Esophagus (tissue), 2 donors: ENCODE results near the gene IQCH. TPM values are rescaled to one million over a fixed set of nuclear protein-coding genes. Genes with fewer than 3 reads are reported as not detected.

Experiments
- H3K27ac ChIP-seq, 2 donors: one replicate each; pipeline ENCODE4 v1.5.1; 2013; ENCODE audit warnings: low read depth in 2 of 2, mild to moderate bottlenecking in 2 of 2, inconsistent platforms in 1 of 2, low read length in 1 of 2, moderate library complexity in 1 of 2
- H3K27me3 ChIP-seq, 2 donors: one replicate each; pipeline ENCODE4 v1.6.1; 2013; ENCODE audit warnings: low read length in 2 of 2, control low read depth in 1 of 2, mild to moderate bottlenecking in 1 of 2; ENCODE audit not compliant: insufficient read depth in 2 of 2, control insufficient read depth in 1 of 2
- H3K36me3 ChIP-seq, 2 donors: one replicate each; pipeline ENCODE4 v1.6.1; 2013; ENCODE audit warnings: low read length in 1 of 2; ENCODE audit not compliant: control insufficient read depth in 2 of 2, insufficient read depth in 2 of 2
- H3K4me1 ChIP-seq, 2 donors: one replicate each; pipeline ENCODE4 v1.6.1; 2013; ENCODE audit warnings: low read length in 1 of 2; ENCODE audit not compliant: control insufficient read depth in 2 of 2, insufficient read depth in 2 of 2
- H3K4me3 ChIP-seq, 2 donors: one replicate each; pipeline ENCODE4 v1.5.1; 2013; ENCODE audit warnings: low read length in 2 of 2, mild to moderate bottlenecking in 2 of 2, low read depth in 1 of 2, moderate library complexity in 1 of 2
- H3K9me3 ChIP-seq, 2 donors: one replicate each; pipeline ENCODE4 v1.6.1; 2013; ENCODE audit warnings: mild to moderate bottlenecking in 2 of 2, low read depth in 1 of 2, low read length in 1 of 2, moderate library complexity in 1 of 2; ENCODE audit not compliant: control insufficient read depth in 2 of 2, insufficient read depth in 1 of 2
- WGBS, 2 donors: extraction: QIAGEN DNeasy Blood & Tissue Kit; methylation state at CpG; one replicate each; pipeline ENCODE4 v1.1.7; 2013; 5-methylcytosine and 5-hydroxymethylcytosine counted together
- polyA plus RNA-seq, 2 donors: library from polyadenylated mRNA; stranded (reverse); fragments of 200-250 nt; gene quantifications; one replicate each; pipeline ENCODE4 v1.2.3, GENCODE V29; 2013
- donor health status: healthy with polysubstance abuse.
- donor health status: Bipolar disorder and iron deficiency.

Gene IQCH
- polyA plus RNA-seq, 2 donors, result 0.26 to 0.45 TPM

DNA sequence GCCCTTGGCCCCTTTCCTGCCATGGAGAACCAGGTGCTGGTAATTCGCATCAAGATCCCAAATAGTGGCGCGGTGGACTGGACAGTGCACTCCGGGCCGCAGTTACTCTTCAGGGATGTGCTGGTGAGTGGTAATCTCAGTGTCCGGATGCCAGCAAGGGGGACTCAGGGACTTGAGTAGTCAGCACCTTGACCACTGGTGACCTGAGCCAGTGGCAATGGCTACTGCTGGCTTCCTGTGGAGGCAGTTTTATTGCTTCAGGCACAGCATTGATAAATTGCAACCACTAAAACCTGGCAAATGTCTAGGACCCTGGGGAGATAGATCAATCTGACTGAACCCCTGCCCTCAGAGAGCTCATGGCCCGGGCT lies 288.7 kb downstream of the IQCH start:
- peaks cover 0 to 4% of the 10 kb centered on the region in 2 donors for H3K4me1 ChIP-seq
- 35 to 36% methylated on average over 7 of the region's 7 CpGs for WGBS, 2 donors
- H3K9me3 ChIP-seq, result no peaks in the 10 kb centered on the region
- H3K36me3 ChIP-seq, result no peaks in the 10 kb centered on the region
- peak overlapping the region; percentile 45 to 93 for H3K27ac ChIP-seq
- H3K27me3 ChIP-seq, result no peaks in the 10 kb centered on the region
- H3K4me3 ChIP-seq, result peak overlapping the region; percentile 60 to 94

DNA sequence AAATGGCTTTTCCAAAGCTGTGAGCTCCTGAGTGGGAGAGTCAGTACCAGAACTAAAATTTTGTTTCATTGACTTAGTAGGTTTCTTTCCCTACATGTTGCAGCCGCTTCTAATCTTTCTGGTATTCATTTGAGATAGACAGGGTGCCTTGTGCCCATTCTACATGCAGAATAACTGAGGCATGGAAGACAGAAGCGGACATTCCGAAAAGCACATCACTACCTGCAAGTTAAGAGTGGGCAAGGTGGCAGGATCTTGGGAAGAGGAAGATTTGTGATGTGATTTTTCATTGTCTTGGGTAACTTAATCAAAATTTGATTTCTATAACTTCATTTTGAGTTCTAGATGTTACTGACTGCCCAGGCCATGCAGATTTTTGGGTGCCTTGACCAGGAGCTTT lies 289.9 kb downstream of the IQCH start:
- H3K36me3 ChIP-seq, result no peaks in the 10 kb centered on the region
- no peak overlapping the region for H3K4me3 ChIP-seq
- H3K4me1 ChIP-seq, result peaks cover 0 to 4% of the 10 kb centered on the region in 2 donors
- no peak overlapping the region for H3K27ac ChIP-seq
- WGBS, 2 donors, result 92 to 98% methylated on average over 3 of the region's 3 CpGs
- no peaks in the 10 kb centered on the region for H3K27me3 ChIP-seq
- no peaks in the 10 kb centered on the region for H3K9me3 ChIP-seq

DNA sequence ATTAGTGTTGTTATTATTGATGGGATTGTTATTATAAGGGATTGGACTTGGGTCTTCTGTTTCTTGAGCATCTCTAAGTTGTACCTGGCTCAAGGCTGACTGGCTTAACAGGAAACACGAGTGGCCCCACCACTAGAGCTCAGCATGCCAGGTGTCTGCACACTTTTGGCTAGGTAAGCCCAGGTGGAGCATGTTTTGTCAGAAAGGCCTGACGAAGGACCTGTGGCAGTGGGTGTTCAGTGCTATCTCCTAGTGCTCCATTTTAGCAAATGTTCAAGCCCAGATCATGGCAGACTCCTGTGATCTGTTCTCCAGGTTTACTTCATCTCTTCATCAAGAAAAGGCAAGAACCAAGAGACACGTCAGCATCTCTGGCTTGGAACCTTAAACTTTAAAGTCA lies 291.3 kb downstream of the IQCH start:
- no peaks in the 10 kb centered on the region for H3K36me3 ChIP-seq
- H3K4me1 ChIP-seq, result peaks cover 0 to 4% of the 10 kb centered on the region in 2 donors
- no peaks in the 10 kb centered on the region for H3K9me3 ChIP-seq
- 67 to 68% methylated on average over 3 of the region's 3 CpGs for WGBS, 2 donors
- no peak overlapping the region for H3K4me3 ChIP-seq
- H3K27me3 ChIP-seq, result no peaks in the 10 kb centered on the region
- no peak overlapping the region for H3K27ac ChIP-seq

DNA sequence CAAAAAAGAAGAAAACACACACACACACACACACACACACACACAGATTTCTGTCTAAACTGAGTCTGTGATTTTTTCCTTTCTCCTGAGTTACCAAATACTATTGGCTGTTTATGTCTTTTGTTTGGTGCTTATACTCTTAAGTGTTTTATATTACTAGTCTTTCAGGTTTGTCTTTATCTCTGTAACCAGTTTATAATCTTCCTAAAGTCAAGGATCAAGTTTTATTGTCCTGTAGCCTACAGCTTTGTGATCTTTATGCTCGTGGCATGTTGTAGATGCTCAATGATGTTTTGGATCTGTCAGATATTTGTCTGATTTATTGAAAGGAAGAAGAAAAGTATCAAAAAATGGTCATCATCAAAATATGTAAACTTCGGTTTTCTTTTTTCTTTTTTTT lies 292.5 kb downstream of the IQCH start:
- 78 to 80% methylated on average over 2 of the region's 2 CpGs for WGBS, 2 donors
- no peaks in the 10 kb centered on the region for H3K27me3 ChIP-seq
- no peak overlapping the region for H3K27ac ChIP-seq
- H3K9me3 ChIP-seq, result no peaks in the 10 kb centered on the region
- no peak overlapping the region for H3K4me3 ChIP-seq
- H3K4me1 ChIP-seq, result peaks cover 0 to 4% of the 10 kb centered on the region in 2 donors
- no peaks in the 10 kb centered on the region for H3K36me3 ChIP-seq

DNA sequence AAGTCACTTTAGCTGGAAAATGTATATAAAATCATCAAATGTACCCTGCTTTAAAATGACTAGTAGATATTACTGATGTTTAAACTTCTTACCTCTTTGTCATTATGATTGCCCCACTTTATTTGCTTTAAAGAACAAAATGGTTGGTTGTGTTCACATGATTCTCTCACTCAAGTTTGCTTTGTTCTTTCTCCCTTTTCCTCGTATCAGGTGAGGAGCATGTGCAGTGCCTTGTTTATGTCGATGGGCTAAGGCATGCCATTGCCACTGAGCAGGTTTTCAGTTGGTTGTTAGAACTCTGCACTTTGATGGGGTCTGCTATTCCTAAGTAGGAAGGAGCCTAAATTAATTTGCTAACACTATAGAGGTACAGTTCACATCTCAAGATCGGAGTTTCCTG lies 293.2 kb downstream of the IQCH start:
- Histone ChIP-seq H3K9me3 (no peaks in the 10 kb centered on the region), H3K4me1 (peaks cover 0 to 4% of the 10 kb centered on the region in 2 donors), H3K27ac (no peak overlapping the region), H3K27me3 (no peaks in the 10 kb centered on the region), H3K4me3 (no peak overlapping the region), H3K36me3 (no peaks in the 10 kb centered on the region)
- 74 to 76% methylated on average over 3 of the region's 3 CpGs for WGBS, 2 donors

DNA sequence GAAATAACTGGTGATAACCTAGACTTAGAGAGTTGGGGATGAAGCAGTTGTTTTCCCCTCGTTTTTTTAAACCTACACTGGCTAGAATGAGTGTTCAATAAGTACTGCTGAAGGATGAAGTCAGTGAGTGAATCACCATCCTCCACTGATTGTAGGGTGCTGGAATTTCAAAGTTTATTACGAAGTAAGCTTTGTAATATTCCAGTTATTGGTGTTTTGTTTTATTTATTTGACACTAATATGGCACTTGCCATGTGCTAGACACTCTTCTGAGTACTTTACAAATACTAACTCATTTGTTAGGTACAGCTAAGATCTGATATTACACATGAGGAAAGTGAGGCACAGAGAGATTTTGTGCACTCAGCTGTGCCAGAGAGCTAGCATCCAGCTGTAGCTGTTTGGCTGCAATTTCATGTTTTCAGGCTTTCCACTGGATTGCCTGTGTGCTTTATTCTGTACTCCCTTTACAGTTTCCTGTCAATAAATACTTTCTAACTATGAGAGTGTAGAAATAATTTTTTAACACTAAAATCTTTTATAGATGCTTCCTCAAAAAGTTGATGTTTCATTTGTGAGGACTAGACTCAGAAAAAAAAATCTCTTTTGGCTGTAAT lies 293.8 kb downstream of the IQCH start:
- H3K4me1 ChIP-seq, result no peaks in the 10 kb centered on the region
- no peaks in the 10 kb centered on the region for H3K36me3 ChIP-seq
- no peak overlapping the region for H3K4me3 ChIP-seq
- H3K9me3 ChIP-seq, result no peaks in the 10 kb centered on the region
- H3K27me3 ChIP-seq, result no peaks in the 10 kb centered on the region
- H3K27ac ChIP-seq, result no peak overlapping the region
- 65 to 70% methylated on average over 2 of the region's 2 CpGs for WGBS, 2 donors

DNA sequence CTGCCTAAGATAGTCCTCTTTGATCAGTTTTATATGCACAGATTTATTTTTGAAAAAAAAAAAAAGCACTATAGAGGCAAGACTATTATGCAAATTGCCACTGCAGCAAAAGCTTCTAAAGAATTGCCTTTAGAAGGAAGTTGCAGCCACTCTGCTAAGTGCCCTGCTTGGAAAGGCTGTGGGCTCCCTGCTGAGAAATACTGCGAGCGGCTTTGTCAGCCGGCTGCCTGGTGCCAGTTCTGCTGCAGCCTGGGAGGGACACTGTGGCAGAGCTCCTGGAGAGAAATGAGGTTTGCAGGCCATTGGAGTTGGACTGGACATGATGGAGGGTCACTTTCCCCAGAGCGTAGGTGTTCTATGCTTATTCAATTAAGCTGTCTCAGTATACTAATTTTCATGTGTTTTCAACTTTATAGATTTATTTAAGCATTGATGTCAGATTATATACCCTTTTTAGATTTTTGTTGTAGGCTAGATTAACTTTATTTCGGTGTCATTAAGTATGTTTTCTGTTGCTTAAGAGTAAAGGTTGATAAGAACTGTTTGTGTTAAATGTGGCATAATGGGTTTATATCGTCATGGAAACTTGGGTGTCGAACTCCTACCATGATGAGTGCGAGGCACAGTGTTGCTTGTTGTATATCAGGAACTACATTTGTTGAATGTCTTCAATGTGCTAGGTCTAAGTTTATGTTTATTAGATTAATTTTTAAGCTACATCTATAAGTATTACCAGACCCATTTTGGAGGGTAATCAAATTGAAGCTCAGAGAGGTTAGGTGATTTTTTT lies 294.5 kb downstream of the IQCH start:
- Histone ChIP-seq H3K27me3 (no peaks in the 10 kb centered on the region), H3K4me1 (no peaks in the 10 kb centered on the region), H3K36me3 (no peaks in the 10 kb centered on the region), H3K9me3 (no peaks in the 10 kb centered on the region), H3K4me3 (no peak overlapping the region), H3K27ac (no peak overlapping the region)
- 80 to 84% methylated on average over 8 of the region's 8 CpGs for WGBS, 2 donors

DNA sequence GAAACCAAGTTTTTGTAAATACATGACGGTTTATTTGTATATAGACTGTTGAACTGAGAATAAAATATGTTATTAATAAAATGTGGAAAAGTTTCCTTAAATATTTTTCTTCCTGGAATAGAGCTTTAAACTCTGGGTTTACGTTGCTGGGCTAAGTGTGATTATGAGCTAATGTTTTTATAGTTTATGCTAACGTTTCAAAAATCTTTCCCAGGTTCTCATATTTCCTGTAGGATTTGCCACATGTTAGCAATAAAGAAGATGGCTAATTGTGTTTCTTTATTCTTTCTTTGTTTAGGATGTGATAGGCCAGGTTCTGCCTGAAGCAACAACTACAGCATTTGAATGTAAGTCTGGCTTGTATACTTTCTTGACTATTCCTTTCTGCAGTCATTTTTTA lies 295.1 kb downstream of the IQCH start:
- Histone ChIP-seq H3K27ac (no peak overlapping the region), H3K4me1 (no peaks in the 10 kb centered on the region), H3K4me3 (no peak overlapping the region), H3K27me3 (no peaks in the 10 kb centered on the region), H3K9me3 (no peaks in the 10 kb centered on the region), H3K36me3 (no peaks in the 10 kb centered on the region)
- WGBS, 2 donors, result 59 to 63% methylated on average over 3 of the region's 3 CpGs

DNA sequence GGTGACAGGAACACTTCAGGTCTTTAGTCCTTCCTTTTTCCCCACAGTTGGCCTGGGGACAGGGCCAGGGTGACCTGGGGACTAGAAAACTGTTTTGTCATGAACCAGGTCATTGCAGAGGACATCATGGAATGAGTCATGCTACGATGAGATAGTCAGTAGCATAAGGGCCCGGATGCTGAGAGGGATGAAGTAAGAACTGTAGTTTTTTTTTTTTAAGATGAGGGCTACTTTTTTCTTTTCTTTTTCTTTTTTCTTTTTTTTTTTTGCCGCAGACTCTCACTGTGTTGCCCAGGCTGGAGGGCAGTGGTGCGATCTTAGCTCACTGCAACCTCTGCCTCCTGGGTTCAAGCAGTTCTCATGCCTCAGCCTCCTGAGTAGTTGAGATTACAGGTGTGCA lies 295.9 kb downstream of the IQCH start:
- WGBS, 2 donors, result 84 to 91% methylated on average over 4 of the region's 4 CpGs

More for the DNA sequence above, 295.9 kb downstream of the IQCH start:
- no peaks in the 10 kb centered on the region for H3K36me3 ChIP-seq
- no peak overlapping the region for H3K27ac ChIP-seq
- no peaks in the 10 kb centered on the region for H3K4me1 ChIP-seq
- H3K4me3 ChIP-seq, result no peak overlapping the region
- no peaks in the 10 kb centered on the region for H3K27me3 ChIP-seq
- no peaks in the 10 kb centered on the region for H3K9me3 ChIP-seq
